Fibroblast of skin of right biceps (primary cell): ENCODE results near the gene DRC7.

Source experiments
- DNase-seq: peaks from one replicate; pipeline ENCODE4 v3.0.0-alpha.2; 2013

The DRC7 gene

GRCh38 chr16:57677622-57678369 is 16.8 kb upstream of the DRC7 start:
- DNase-seq = no peak

- DNase-seq = no peak
Observed at GRCh38 chr16:57679016-57679415, 15.6 kb upstream of the DRC7 start.

- no peak for DNase-seq
Observed at GRCh38 chr16:57679767-57680482, 14.7 kb upstream of the DRC7 start.

- DNase-seq = no peak
Observed at GRCh38 chr16:57680842-57681375, 13.7 kb upstream of the DRC7 start.

GRCh38 chr16:57681950-57682728 is 12.5 kb upstream of the DRC7 start:
- DNase-seq = no peak

GRCh38 chr16:57682809-57683635 is 11.6 kb upstream of the DRC7 start:
- no peak for DNase-seq

GRCh38 chr16:57683636-57684545 is 10.7 kb upstream of the DRC7 start:
- no peak for DNase-seq

- DNase-seq = no peak
Observed at GRCh38 chr16:57684626-57685358, 9.8 kb upstream of the DRC7 start.

GRCh38 chr16:57685633-57686032 is 9.0 kb upstream of the DRC7 start:
- DNase-seq = no peak

- no peak for DNase-seq
Observed at GRCh38 chr16:57686577-57686976, 8.0 kb upstream of the DRC7 start.

GRCh38 chr16:57687363-57687929 is 7.2 kb upstream of the DRC7 start:
- no peak for DNase-seq

GRCh38 chr16:57688487-57688986 is 6.1 kb upstream of the DRC7 start:
- no peak for DNase-seq

- DNase-seq = no peak
Observed at GRCh38 chr16:57688987-57689761, 5.4 kb upstream of the DRC7 start.

- DNase-seq = no peak
Observed at GRCh38 chr16:57689762-57690558, 4.6 kb upstream of the DRC7 start.

- peak; percentile 17 for DNase-seq
Observed at GRCh38 chr16:57690782-57691471, 3.7 kb upstream of the DRC7 start.

- DNase-seq = no peak
Observed at GRCh38 chr16:57692636-57693035, 2.0 kb upstream of the DRC7 start.

- no peak for DNase-seq
Observed at GRCh38 chr16:57693550-57693949, 1.1 kb upstream of the DRC7 start.

- no peak for DNase-seq
Observed at GRCh38 chr16:57694231-57694724, 328 bp upstream of the DRC7 start.
